Transverse colon (tissue), 4 donors: ENCODE measurements around the gene SETD3. TPM values are rescaled to one million over a fixed set of nuclear protein-coding genes. Genes with fewer than 3 reads are reported as not detected.

Source experiments
- DNase-seq: peaks from one replicate; pipeline ENCODE4 v3.0.0-alpha.2; 2019
- H3K27ac ChIP-seq, 4 donors: fragments of 200-600 bp; sonication (generic); 2 replicates each; pipeline ENCODE4 v1.5.1; 2016 to 2018; ENCODE audit warnings: inconsistent platforms in 4 of 4
- H3K27me3 ChIP-seq: fragments of 200-600 bp; sonication (generic); 2 replicates; pipeline ENCODE4 v1.5.1; 2017; ENCODE audit warnings: inconsistent platforms
- H3K36me3 ChIP-seq, 4 donors: fragments of 200-600 bp; sonication (generic); 2 replicates each; pipeline ENCODE4 v1.5.1; 2017 to 2019; ENCODE audit warnings: inconsistent platforms in 4 of 4
- H3K4me1 ChIP-seq, 4 donors: fragments of 200-600 bp; sonication (generic); 2 replicates each; pipeline ENCODE4 v1.5.1; 2017 to 2020; ENCODE audit warnings: inconsistent platforms in 4 of 4
- H3K4me3 ChIP-seq, 4 donors: fragments of 200-600 bp; sonication (generic); 1 replicate in 1 of 4; 2 replicates in 3 of 4; pipeline versions ENCODE4 v1.5.1 to v1.6.1; 2017 to 2019; ENCODE audit warnings: inconsistent platforms in 4 of 4
- H3K9me3 ChIP-seq, 2 donors: fragments of 200-600 bp; sonication (generic); 2 replicates each; pipeline ENCODE4 v1.5.1; 2017 to 2019; ENCODE audit warnings: inconsistent platforms in 2 of 2
- CTCF ChIP-seq, 5 experiments: fragments of 200-600 bp in 3 of 5; fragments of 450-650 bp in 2 of 5; sonication (generic) in 3 of 5; IDR thresholded peaks; 1 replicate in 2 of 5; 2 replicates in 3 of 5; pipeline ENCODE4 v1.5.1; 2016 to 2017; ENCODE audit warnings: antibody characterized with exemption in 5 of 5, inconsistent platforms in 3 of 5, mild to moderate bottlenecking in 2 of 5, moderate library complexity in 1 of 5
- EP300 ChIP-seq: sonication (generic); formaldehyde crosslinking; IDR thresholded peaks from one replicate; pipeline ENCODE4 v1.6.1; 2017; ENCODE audit warnings: antibody characterized with exemption, low read depth
- POLR2A ChIP-seq: fragments of 450-650 bp; IDR thresholded peaks from one replicate; pipeline ENCODE4 v1.6.1; 2016; ENCODE audit warnings: antibody characterized with exemption, mild to moderate bottlenecking, moderate library complexity
- POLR2AphosphoS5 ChIP-seq, 3 donors: sonication (generic); formaldehyde crosslinking; IDR thresholded peaks; one replicate each; pipeline ENCODE4 v1.6.1; 2016; ENCODE audit warnings: antibody characterized with exemption in 3 of 3
- WGBS, 2 donors: methylation state at CpG; one replicate each; pipeline ENCODE4 v1.1.5; 2018; ENCODE audit warnings: low coverage in 1 of 2; 5-methylcytosine and 5-hydroxymethylcytosine counted together
- in situ Hi-C, 4 donors: fragments of 200-750 bp; cut with MboI; loops; one replicate each; pipeline versions ENCODE4 v1.15.0 to v1.15.1; 2017; ENCODE audit warnings: low sequenced_read_pairs in 3 of 4, low pct_ligation_motif_present in 1 of 4, low pct_unique_long_range_greater_than_20kb in 1 of 4
- intact Hi-C: fragments of 100-400 bp; cut with DNase I; formaldehyde crosslinking; loops from one replicate; pipeline ENCODE4 v1.15.1; 2023; ENCODE audit warnings: low total_unique reads
- total RNA-seq, 4 donors: library from RNA; depleted of rRNA; stranded (reverse); fragments of >200 nt; gene quantifications; one replicate each; pipeline ENCODE4 v1.1.0, GENCODE V29; 2016

Gene SETD3
- total RNA-seq, 4 donors from 2014 or later = 50.1 to 224 (median 68.8) TPM

GRCh38 chr14:99508896-99509629 lies 28.4 kb upstream of the SETD3 start:
- TF ChIP-seq CTCF (IDR thresholded peaks at IDR 0.05) (no peak), POLR2AphosphoS5 (IDR thresholded peaks at IDR 0.05) (no peak), EP300 (no peak)
- 81% methylated on average over 23 of the region's 23 CpGs; no CpG with 5 or more reads in 1 of the 2 donors for WGBS, 2 donors
- H3K27ac ChIP-seq = no peak overlapping the region

GRCh38 chr14:99507860-99508640 lies 27.4 kb upstream of the SETD3 start:
- Histone ChIP-seq H3K9me3 (no peaks in the 10 kb centered on the region), H3K27me3 (no peaks in the 10 kb centered on the region), H3K36me3 (peaks cover 0 to 56% (median 25%) of the 10 kb centered on the region in 4 donors), H3K4me1 (peaks cover 0 to 10% (median 4%) of the 10 kb centered on the region in 4 donors), H3K27ac (no peak overlapping the region), H3K4me3 (no peak overlapping the region)
- WGBS, 2 donors = 96 to 100% methylated on average over 6 to 13 of the region's 13 CpGs
- no peak for TF ChIP-seq POLR2AphosphoS5 (IDR thresholded peaks at IDR 0.05)
- TF ChIP-seq EP300 = no peak
- no peak for TF ChIP-seq CTCF (IDR thresholded peaks at IDR 0.05)
- TF ChIP-seq POLR2A = no peak
- in situ Hi-C loops = loop anchor here in 1 of 4 donors (25.0 kb wide), 1 partner anchor 104 kb away; the partner anchor contains the start of gene CCDC85C
- DNase-seq = no peak
- intact Hi-C loops = no loop called here

More at GRCh38 chr14:99508896-99509629, 28.4 kb upstream of the SETD3 start:
- intact Hi-C loops (no loop called here), in situ Hi-C loops (loop anchor here in 1 of 4 donors (25.0 kb wide), 1 partner anchor 103 kb away; the partner anchor contains the start of gene CCDC85C)
- peaks cover 0 to 45% (median 20%) of the 10 kb centered on the region in 4 donors for H3K36me3 ChIP-seq
- no peaks in the 10 kb centered on the region for H3K27me3 ChIP-seq
- H3K9me3 ChIP-seq = no peaks in the 10 kb centered on the region
- no peak overlapping the region for H3K4me3 ChIP-seq
- peaks cover 0 to 10% (median 4%) of the 10 kb centered on the region in 4 donors for H3K4me1 ChIP-seq
- no peak for DNase-seq

GRCh38 chr14:99506276-99506675 lies 25.6 kb upstream of the SETD3 start:
- no peak for TF ChIP-seq CTCF (IDR thresholded peaks at IDR 0.05)
- no peak for TF ChIP-seq POLR2A
- no peak for TF ChIP-seq POLR2AphosphoS5 (IDR thresholded peaks at IDR 0.05)
- no peak for TF ChIP-seq EP300
- 82% methylated on average over 6 of the region's 6 CpGs; no CpG with 5 or more reads in 1 of the 2 donors for WGBS, 2 donors
- Histone ChIP-seq H3K4me1 (peaks cover 0 to 4% (median 0%) of the 10 kb centered on the region in 4 donors), H3K4me3 (no peak overlapping the region), H3K36me3 (peaks cover 0 to 73% (median 34%) of the 10 kb centered on the region in 4 donors), H3K9me3 (no peaks in the 10 kb centered on the region), H3K27me3 (no peaks in the 10 kb centered on the region), H3K27ac (no peak overlapping the region)
- intact Hi-C loops (no loop called here), in situ Hi-C loops (loop anchor here in 1 of 4 donors (25.0 kb wide), 1 partner anchor 106 kb away; the partner anchor contains the start of gene CCDC85C)
- no peak for DNase-seq

- no peak for DNase-seq
- Histone ChIP-seq H3K36me3 (peaks cover 0 to 82% (median 38%) of the 10 kb centered on the region in 4 donors), H3K27ac (no peak overlapping the region), H3K9me3 (no peaks in the 10 kb centered on the region), H3K4me1 (no peaks in the 10 kb centered on the region), H3K4me3 (no peak overlapping the region), H3K27me3 (no peaks in the 10 kb centered on the region)
- in situ Hi-C loops = loop anchor here in 1 of 4 donors (25.0 kb wide), 1 partner anchor 107 kb away; the partner anchor contains the start of gene CCDC85C
- TF ChIP-seq CTCF (IDR thresholded peaks at IDR 0.05) (no peak), POLR2A (no peak), POLR2AphosphoS5 (IDR thresholded peaks at IDR 0.05) (no peak), EP300 (no peak)
- intact Hi-C loops = no loop called here
- 91 to 92% methylated on average over 5 of the region's 5 CpGs for WGBS, 2 donors
Measured at GRCh38 chr14:99505089-99505488, 24.4 kb upstream of the SETD3 start.
